ENCODE data around the gene C12orf75. TPM values are rescaled to one million over a fixed set of nuclear protein-coding genes. Genes with fewer than 3 reads are reported as not detected.

The C12orf75 gene
- total RNA-seq, 1 donor from 2014 or later, result 163 TPM

DNA sequence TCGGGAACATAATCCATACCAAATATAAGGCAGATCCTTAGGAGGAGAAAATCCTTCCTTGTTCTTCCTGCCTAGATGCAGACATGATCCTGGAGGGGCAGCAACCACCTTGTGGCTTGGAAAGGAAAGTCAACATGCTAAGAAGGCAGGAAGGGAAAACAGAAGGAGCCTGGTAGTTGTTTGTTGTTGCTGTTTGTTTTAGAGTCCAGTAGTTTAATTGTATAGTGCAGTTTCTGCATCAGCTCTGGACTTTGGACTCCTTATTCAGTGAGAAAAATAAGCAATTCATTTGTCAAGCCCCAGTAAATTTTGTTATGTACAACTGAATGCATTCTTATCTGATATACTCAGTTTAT, 48.8 kb upstream of the C12orf75 start:
- no peaks in the 10 kb centered on the region for H3K36me3 Mint-ChIP-seq (ENCODE audit: low read depth, unreplicated experiment)
- Histone ChIP-seq H3K4me1 (ENCODE audit: insufficient read depth, low read length) (peaks cover 6% of the 10 kb centered on the region), H3K4me3 (ENCODE audit: insufficient read depth, low read depth, low read length) (no peak overlapping the region), H3K27me3 (ENCODE audit: insufficient read depth, low read length) (no peaks in the 10 kb centered on the region), H3K9ac (ENCODE audit: low read length) (no peak overlapping the region), H3K79me2 (ENCODE audit: insufficient read depth, low read length) (no peaks in the 10 kb centered on the region), H3K4me2 (ENCODE audit: low read length) (no peak overlapping the region), H4K20me1 (ENCODE audit: insufficient read depth, low read length) (no peaks in the 10 kb centered on the region), H3K27ac (ENCODE audit: low read depth, low read length) (no peak overlapping the region), H3K36me3 (ENCODE audit: insufficient read depth, low read length) (no peaks in the 10 kb centered on the region), H2AFZ (ENCODE audit: low read depth, low read length) (no peak overlapping the region), H3K9me3 (ENCODE audit: insufficient read depth, low read depth, low read length) (no peaks in the 10 kb centered on the region)
- no peak overlapping the region for H3K27ac Mint-ChIP-seq (ENCODE audit: unreplicated experiment)
- no peak for FAIRE-seq
- peaks cover 2% of the 10 kb centered on the region for H3K27me3 Mint-ChIP-seq (ENCODE audit: low read depth, unreplicated experiment)
- H3K4me1 Mint-ChIP-seq (ENCODE audit: low read depth, unreplicated experiment), result no peaks in the 10 kb centered on the region
- peaks cover 7% of the 10 kb centered on the region for H3K9me3 Mint-ChIP-seq (ENCODE audit: unreplicated experiment)
- TF ChIP-seq CTCF (IDR thresholded peaks at IDR 0.05; ENCODE audit: insufficient read depth, low read depth, low read length) (no peak), EZH2 (IDR thresholded peaks at IDR 0.05; ENCODE audit: insufficient read depth, low read length) (no peak)
- no peak overlapping the region for H3K4me3 Mint-ChIP-seq (ENCODE audit: unreplicated experiment)
- DNase-seq (ENCODE audit: low read depth), result no peak

DNA sequence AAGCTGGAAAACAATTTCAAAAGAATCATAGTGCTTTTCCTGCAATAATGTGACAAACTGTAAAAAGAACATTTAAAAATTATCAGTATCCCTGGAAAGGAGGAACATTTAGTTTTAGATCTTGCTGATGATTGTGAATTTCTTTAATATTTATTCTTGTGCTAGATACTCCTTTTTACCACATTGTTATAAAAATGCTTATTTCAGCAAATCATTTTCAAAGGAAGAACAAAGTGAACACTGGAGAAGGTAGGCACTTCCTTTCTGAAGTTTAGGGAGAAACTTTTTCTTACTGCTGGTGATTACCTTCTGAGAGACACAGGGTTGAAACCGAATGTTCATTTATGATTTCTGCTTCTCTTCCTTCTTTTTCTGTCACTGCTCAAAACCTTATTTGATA, 45.1 kb upstream of the C12orf75 start:
- Mint-ChIP-seq H3K27me3 (ENCODE audit: low read depth, unreplicated experiment) (peaks cover 2% of the 10 kb centered on the region), H3K9me3 (ENCODE audit: unreplicated experiment) (peaks cover 7% of the 10 kb centered on the region), H3K36me3 (ENCODE audit: low read depth, unreplicated experiment) (no peaks in the 10 kb centered on the region), H3K27ac (ENCODE audit: unreplicated experiment) (no peak overlapping the region), H3K4me1 (ENCODE audit: low read depth, unreplicated experiment) (no peaks in the 10 kb centered on the region), H3K4me3 (ENCODE audit: unreplicated experiment) (no peak overlapping the region)
- Histone ChIP-seq H3K79me2 (ENCODE audit: insufficient read depth, low read length) (no peaks in the 10 kb centered on the region), H3K9me3 (ENCODE audit: insufficient read depth, low read depth, low read length) (no peaks in the 10 kb centered on the region), H2AFZ (ENCODE audit: low read depth, low read length) (no peak overlapping the region), H3K4me1 (ENCODE audit: insufficient read depth, low read length) (peaks cover 6% of the 10 kb centered on the region), H4K20me1 (ENCODE audit: insufficient read depth, low read length) (no peaks in the 10 kb centered on the region), H3K36me3 (ENCODE audit: insufficient read depth, low read length) (no peaks in the 10 kb centered on the region), H3K27ac (ENCODE audit: low read depth, low read length) (no peak overlapping the region), H3K27me3 (ENCODE audit: insufficient read depth, low read length) (no peaks in the 10 kb centered on the region), H3K4me3 (ENCODE audit: insufficient read depth, low read depth, low read length) (no peak overlapping the region), H3K4me2 (ENCODE audit: low read length) (no peak overlapping the region), H3K9ac (ENCODE audit: low read length) (no peak overlapping the region)
- TF ChIP-seq CTCF (IDR thresholded peaks at IDR 0.05; ENCODE audit: insufficient read depth, low read depth, low read length), result no peak
- TF ChIP-seq EZH2 (IDR thresholded peaks at IDR 0.05; ENCODE audit: insufficient read depth, low read length), result no peak
- DNase-seq (ENCODE audit: low read depth), result no peak
- FAIRE-seq, result no peak

DNA sequence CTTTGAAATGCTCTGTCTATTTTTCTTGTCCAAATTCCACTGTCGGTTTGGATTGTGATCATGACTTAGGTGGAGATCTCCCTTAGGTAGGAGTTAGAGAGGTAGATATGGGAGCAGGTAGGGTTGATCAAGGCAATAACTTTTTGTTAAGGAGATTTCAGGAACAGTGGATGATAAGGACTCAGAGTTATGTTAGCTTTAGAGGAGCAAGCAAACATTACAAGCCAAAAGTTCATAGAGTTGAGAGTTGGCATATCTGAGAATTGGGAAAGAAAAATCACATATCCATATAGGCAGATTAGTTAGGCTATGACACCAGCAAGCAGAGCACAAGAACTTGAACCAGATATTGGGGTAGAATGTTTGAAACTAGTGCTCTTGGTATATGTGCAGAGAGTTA, 43.1 kb upstream of the C12orf75 start:
- Histone ChIP-seq H3K9me3 (ENCODE audit: insufficient read depth, low read depth, low read length) (no peaks in the 10 kb centered on the region), H3K4me2 (ENCODE audit: low read length) (no peak overlapping the region), H2AFZ (ENCODE audit: low read depth, low read length) (no peak overlapping the region), H3K27ac (ENCODE audit: low read depth, low read length) (no peak overlapping the region), H3K27me3 (ENCODE audit: insufficient read depth, low read length) (no peaks in the 10 kb centered on the region), H3K4me1 (ENCODE audit: insufficient read depth, low read length) (no peaks in the 10 kb centered on the region), H4K20me1 (ENCODE audit: insufficient read depth, low read length) (no peaks in the 10 kb centered on the region), H3K4me3 (ENCODE audit: insufficient read depth, low read depth, low read length) (no peak overlapping the region), H3K9ac (ENCODE audit: low read length) (no peak overlapping the region), H3K36me3 (ENCODE audit: insufficient read depth, low read length) (no peaks in the 10 kb centered on the region), H3K79me2 (ENCODE audit: insufficient read depth, low read length) (no peaks in the 10 kb centered on the region)
- TF ChIP-seq EZH2 (IDR thresholded peaks at IDR 0.05; ENCODE audit: insufficient read depth, low read length), result no peak
- TF ChIP-seq CTCF (IDR thresholded peaks at IDR 0.05; ENCODE audit: insufficient read depth, low read depth, low read length), result no peak
- H3K4me3 Mint-ChIP-seq (ENCODE audit: unreplicated experiment), result no peak overlapping the region
- FAIRE-seq (no peak), DNase-seq (ENCODE audit: low read depth) (no peak)
- no peaks in the 10 kb centered on the region for H3K36me3 Mint-ChIP-seq (ENCODE audit: low read depth, unreplicated experiment)
- peaks cover 2% of the 10 kb centered on the region for H3K27me3 Mint-ChIP-seq (ENCODE audit: low read depth, unreplicated experiment)
- no peaks in the 10 kb centered on the region for H3K4me1 Mint-ChIP-seq (ENCODE audit: low read depth, unreplicated experiment)
- peaks cover 7% of the 10 kb centered on the region for H3K9me3 Mint-ChIP-seq (ENCODE audit: unreplicated experiment)
- no peak overlapping the region for H3K27ac Mint-ChIP-seq (ENCODE audit: unreplicated experiment)

Measured in astrocyte (in vitro differentiated cells and primary cell).